ENCODE data around the gene AP2A2. TPM values are rescaled to one million over a fixed set of nuclear protein-coding genes. Genes with fewer than 3 reads are reported as not detected.
A peak's percentile ranks its signal among the peaks of the same experiment; 100 is the strongest.
"Not testable (repeated sequence)": the region's sequence is repeated elsewhere in the genome, so short reads cannot be mapped to it uniquely, and the experiment has no call there.

The AP2A2 gene
- total RNA-seq, 1 donor from 2014 or later, result 100 TPM

DNA sequence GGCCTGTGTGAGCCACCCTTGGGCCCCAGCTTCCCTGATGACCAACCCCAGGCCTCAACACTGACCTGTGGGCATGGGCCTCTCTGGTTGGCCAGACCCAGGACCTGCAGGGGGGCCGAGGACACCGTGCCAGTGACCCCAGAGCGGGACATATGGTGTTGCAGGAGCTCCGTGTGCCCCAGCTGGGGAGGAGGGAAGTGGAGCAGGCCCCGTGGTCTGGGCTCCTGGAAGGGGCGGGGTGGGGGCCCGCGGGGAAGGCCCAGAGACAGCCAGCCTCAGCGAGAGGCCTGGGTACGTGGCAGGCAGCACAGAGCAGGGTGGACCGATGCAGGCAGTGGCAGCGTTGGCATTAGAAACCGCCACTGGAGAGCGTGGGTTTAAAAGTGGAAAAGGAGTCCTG, 88.6 kb downstream of the AP2A2 start:
- no peak for DNase-seq (ENCODE audit: low spot score)

DNA sequence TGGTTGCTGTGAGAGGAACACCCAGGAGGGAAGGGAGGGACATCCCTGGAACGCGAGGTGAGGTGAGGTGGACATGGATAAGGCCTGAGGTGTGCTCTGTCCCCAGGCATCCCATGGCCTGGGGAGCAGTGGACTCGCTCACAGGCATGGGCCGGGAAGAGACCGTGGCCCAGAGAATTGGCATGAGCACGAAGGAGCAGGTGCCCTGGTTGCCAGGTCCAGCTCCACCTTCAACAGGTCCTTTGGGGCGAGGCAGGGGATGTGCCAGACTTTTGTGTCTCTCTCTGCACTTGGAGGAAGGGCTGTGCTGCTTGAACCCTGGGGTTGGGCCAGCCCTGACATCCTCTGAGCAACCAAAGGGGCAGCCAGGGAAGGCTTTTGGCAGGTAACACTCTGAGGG, 89.4 kb downstream of the AP2A2 start:
- DNase-seq (ENCODE audit: low spot score), result no peak

DNA sequence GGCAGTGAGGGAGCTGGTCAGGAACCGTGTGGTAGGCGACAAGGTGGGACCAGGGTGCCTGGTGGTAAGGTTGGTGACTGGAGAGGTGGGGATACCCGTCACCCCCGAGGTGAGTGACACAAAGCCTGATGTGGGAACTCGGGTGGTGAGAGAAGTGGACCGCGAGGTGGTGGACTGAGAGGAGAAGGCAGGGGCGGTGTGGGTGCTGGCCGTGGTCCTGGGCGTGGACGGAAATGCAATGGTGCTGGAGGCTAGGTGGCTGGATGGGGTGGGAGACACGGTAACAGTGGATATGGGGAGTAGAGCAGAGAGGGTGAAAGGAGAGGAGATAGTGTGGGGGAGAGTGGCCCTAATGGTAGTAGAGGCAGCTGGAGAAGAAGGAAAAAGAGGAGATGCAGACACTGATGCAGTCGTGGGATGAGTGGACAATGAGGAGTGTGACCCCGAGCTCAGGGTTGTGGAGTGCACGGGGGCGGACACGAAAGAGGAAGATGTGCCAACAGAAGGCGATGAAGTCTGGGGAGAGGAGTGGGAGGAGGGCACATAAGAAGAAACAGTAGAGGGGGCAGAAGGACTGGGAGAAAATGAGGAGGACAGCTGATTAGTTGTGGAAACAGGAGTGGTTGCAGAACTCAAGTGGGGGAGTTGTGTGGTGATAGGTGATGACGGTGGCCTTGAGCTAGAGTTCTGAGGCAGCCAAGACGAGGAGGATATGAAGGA, 90.3 kb downstream of the AP2A2 start:
- no peak for DNase-seq (ENCODE audit: low spot score)

DNA sequence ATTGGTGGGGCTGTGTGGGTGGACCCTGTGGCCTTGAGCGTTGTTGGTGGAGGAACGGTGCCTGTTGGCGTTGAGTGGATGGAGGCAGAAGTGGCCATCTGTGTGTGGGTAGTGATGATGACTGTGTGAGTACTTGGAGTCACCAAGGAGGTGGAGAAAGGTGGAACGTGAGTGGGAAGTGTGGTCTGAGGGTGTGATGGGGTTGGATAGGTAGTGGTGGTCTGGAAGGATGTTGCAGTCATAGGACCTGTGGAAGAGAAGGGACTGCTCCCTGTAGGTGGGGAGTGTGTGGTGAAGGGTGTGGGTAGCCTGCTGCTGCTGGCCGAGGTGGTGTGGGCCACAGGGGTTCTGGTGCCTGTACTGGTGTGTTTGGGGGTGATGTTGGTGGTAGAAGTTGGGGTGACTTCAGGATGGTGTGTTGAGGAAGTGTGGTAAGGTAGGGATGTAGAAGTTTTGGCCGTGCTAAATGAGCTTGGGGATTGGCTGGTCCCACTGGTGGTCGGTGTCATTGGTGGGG, 91.0 kb downstream of the AP2A2 start:
- not testable (repeated sequence) for DNase-seq (ENCODE audit: low spot score)

DNA sequence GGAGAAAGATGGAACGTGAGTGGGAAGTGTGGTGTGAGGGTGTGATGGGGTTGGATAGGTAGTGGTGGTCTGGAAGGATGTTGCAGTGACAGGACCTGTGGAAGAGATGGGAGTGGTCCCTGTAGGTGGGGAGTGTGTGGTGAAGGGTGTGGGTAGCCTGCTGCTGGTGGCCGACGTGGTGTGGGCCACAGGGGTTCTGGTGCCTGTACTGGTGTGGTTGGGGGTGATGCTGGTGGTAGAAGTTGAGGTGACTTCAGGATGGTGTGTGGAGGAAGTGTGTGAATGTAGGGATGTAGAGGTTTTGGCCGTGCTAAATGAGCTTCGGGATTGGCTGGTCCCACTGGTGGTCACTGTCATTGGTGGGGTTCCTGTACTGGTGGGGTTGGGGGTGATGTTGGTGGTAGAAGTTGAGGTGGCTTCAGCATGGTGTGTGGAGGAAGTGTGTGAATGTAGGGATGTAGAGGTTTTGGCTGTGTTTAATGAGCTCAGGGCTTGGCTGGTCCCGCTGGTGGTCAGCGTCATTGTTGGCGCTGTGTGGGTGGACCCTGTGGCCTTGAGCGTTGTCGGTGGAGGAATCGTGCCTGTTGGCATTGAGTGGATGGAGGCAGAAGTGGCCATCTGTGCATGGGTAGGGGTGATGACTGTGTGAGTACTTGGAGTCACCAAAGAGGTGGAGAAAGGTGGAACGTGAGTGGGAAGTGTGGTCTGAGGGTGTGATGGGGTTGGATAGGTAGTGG, 91.8 kb downstream of the AP2A2 start:
- DNase-seq (ENCODE audit: low spot score), result peak; percentile 56

DNA sequence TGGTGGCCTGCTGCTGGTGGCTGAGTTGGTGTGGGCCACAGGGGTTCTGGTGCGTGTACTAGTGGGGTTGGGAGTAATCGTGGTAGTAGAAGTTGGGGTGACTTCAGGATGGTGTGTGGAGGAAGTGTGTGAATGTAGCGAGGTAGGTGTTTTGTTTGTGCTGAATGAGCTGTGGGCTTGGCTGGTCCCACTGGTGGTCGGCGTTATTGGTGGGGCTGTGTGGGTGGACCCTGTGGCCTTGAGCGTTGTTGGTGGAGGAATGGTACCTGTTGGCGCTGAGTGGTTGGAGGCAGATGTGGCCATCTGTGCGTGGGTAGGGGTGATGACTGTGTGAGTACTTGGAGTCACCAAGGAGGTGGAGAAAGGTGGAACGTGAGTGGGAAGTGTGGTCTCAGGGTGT, 92.4 kb downstream of the AP2A2 start:
- DNase-seq (ENCODE audit: low spot score), result no peak

DNA sequence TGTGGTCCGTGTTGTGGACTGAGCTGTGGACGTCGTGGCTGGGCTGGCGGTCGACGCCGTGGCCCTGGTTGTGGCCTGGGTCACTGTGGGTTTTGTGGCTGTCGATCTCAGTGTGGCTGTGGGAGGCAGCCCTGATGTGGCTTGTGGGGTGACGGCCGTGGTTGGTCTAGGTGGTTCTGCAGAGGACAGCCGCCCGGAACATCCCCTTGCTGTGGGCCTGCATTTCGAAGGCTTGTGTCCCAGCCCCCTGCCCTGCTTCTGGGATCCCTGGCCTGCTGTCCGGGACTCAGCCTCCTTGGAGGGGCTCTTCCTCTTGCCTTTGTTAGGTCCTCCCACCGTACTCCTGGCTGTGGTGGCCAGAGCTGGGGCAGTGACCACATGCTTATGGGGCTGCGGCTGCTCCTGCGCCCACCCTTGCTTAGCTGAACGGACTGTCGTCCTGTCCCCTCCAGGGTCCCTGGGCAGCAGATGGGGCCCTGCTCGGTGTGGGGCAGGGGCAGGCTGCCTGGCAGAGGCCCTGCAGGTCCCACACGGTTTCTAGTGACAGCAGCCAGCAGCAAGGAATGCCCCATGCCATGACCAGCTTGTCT, 93.7 kb downstream of the AP2A2 start:
- no peak for DNase-seq (ENCODE audit: low spot score)

DNA sequence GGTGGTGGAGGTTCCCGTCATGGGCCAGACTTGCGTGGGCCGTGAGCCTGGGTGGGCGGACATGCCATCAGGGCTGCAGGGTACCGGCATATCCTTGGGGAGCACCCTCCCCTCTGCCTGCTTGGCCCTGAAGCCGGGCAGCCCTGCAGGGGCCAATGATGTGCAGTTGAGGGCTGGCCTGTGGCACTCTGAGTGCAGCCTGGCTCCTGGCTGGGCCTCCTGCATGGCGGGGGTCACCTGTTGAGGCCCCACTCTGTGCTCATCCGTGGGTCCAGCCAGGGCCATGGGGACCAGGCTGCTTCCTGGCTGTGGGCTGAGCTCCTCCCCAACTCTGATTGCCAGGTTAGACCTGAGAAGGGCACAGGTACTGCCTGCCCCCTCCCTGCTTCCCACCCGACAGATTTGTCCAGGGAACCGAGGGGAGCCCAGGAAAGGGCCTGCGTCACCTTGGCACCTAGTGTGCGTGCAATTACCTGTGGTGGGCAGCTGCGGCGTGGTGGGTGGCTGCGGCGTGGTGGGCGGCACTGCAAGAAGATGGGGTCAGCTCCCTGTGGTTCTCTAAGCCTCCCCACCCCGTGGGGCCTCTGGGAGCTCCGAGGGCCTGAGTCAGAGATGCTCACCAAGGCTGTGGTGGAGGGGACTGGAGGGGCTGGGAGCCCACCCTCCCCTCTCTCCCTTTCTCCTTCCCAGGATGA, 94.7 kb downstream of the AP2A2 start:
- no peak for DNase-seq (ENCODE audit: low spot score)

DNA sequence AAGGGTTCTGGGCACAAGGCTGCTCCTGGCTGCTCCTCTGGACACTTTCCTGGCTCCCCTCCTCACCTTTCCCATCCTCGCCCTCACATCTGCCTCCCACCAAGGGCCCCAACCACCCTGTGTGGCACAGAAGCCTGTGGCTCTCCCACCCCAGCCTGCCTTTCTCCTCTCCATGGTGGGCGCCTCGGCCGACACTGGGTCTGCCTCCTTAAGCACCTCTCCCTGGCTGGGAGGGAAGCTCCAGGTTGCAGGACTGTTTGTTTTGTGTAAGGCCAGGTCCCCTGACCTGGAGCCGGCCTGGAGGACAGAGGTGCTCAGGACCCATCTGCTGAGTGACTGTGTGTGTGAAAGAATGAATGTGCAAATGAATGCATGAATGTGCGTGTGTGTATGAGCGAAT, 96.7 kb downstream of the AP2A2 start:
- DNase-seq (ENCODE audit: low spot score), result no peak

DNA sequence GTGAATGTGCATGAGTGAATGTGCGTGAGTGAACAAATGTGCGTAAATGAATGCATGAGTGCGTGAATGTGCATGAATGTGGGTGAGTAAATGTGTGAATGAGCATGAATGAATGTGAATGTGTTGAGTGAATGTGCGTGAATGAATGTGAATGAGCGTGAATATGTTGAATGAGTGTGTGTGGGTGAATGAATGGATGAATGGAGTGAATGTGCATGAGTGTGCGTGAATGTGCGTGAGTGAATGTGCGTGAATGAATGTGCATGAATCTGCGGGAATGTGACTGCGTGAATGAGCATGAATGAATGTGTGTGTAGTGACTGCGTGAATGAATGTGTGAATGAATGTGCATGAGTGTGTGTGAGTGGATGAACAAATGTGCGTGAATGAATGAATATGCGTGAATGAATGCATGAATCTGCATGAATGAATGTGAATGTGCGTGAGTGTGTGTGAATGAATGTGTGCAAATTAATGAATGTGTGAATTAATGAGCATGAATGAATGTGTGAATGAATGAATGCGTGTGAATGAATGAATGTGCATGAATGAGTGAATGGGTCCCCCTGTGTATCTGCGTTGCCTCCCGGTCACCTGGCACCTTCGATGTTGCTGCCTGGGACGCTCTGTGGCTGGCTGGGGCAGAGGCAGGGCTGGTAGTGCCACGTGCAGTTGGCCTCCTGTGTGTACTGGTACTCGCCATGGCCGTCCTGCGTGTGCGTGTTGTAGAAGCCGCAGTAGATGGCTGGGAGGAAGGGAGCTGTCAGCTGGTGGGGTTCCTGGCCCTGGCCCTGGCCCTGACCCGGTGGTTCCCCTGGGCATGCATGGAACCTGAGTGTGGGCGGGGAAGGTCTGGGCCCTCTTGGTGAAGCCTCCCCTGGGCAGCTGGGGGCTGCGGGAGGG, 97.5 kb downstream of the AP2A2 start:
- DNase-seq (ENCODE audit: low spot score), result no peak

DNA sequence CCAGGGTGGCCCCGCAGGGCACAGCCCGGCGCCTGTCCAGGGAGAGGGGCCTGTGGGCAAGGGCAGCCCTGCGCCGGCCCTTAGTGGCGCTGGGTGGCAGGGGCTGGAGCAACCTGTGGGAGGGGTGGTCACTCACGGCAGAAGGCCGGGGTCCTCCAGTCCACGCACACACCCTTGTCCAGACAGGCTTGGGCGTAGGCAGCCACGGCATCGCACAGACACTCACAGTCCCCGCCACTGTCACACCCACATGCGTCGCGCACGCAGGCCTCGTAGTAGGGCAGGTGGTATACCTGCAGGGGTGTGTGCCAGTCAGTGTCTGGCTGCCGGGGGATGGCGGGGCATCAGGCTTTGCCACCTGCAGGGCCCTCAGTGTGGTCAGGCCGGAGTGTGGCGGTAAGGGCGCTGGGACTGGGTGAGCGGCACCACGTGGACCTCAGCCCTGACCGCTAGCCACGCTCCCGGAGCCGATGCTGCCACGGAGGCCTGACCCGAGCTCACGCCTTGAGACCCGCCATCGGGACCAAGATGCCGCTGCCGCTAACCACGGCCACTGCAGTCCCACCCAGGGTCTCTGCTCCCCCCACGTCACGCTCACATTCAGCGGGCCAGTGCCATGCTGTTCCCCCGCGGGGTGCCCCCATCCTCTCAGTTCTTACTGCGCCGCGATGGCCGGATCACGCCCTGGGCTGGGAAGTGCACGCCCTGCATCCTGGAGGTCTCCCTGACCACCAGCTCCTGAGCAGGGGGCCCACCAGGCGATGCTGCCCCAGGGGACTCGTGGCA, 98.3 kb downstream of the AP2A2 start:
- no peak for DNase-seq (ENCODE audit: low spot score)

DNA sequence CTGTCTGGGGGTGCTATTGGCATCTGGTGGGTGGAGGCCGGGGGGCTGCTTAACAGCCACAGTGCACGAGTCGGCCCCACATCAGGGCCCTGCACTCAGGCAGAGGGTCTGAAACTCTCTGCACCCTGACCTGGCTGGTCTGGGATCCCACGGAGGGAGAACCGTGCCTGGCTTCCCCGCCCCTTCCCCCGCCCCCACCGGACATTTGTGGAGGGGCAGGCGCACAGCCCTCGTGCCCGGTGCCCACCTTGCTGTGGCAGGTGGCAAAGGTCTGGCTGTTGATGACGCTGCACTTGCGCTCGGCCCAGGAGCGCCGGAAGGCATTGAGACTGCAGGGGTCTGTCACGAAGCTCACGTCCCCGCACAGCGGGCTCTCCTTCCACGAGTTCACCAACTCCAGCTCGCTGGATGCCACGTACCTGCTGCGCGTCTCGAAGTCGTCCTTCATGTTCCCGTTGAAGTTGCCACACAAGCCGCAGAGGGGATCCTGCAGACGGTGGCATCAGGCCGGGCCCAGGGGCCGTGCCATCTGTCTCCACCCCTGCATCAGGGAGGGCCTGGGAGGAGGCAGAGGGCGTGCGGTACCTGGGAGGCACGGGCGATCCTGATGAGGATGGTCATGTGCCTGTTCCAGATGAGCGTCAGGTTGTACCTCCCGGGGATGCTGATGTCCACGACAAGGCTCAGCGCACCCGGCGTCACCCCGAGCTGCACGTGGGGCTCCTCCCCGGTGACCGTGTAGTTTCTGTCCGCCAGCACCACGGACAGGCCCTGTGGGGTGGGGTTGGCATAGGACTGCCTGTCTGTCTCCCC, 99.1 kb downstream of the AP2A2 start:
- DNase-seq (ENCODE audit: low spot score), result no peak

DNA sequence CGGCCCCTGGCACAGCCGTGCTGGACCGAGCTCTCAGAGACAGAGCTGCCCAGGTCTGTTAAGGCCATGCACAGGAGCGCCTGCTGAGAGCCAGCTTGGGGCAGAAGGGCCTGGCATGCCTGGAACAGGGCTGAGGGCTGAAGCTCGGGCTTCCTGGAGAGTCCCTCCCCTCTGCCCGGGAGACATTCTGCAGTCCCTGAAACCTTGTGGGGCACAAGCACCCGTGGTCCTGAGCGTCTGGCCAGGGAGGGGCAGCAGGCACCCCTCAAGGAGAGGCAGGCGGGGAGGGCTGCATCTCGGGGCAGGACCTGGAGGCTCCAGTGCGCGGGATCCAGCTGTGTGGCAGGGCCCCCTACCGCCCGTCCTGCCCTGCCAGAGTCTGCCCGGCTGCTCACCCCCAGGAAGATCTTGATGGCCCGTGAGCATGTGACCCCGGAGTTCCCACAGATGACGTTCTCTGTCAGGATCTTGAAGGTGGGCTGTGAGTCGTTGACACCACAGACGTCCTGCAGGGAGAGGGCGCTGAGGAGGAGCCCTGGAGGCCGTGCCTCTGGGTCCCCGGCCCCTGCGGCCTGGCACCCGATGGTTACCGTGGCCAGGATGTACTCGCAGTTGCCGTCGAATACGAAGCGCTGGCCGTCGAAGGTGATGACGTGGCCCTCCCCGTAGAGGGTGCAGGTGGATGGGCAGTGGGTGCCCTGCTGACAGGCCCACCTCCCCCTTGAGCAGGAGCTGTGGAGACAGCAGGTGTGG, 99.9 kb downstream of the AP2A2 start:
- DNase-seq (ENCODE audit: low spot score), result no peak

DNA sequence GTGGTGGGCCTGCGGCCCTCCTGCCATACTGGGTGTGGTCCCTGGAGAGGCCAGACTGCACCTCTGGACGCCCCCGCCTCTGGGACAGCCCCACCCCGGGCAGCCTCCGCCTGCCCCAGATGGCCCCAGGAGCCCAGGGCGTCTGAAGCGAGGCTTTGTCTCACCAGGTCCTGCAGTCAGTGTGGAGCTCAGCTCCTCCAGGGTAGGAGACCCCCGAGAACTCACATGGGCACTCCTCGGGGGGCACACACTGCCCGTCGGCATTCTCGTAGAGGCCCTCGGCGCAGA, 100.4 kb downstream of the AP2A2 start:
- no peak for DNase-seq (ENCODE audit: low spot score)

DNA sequence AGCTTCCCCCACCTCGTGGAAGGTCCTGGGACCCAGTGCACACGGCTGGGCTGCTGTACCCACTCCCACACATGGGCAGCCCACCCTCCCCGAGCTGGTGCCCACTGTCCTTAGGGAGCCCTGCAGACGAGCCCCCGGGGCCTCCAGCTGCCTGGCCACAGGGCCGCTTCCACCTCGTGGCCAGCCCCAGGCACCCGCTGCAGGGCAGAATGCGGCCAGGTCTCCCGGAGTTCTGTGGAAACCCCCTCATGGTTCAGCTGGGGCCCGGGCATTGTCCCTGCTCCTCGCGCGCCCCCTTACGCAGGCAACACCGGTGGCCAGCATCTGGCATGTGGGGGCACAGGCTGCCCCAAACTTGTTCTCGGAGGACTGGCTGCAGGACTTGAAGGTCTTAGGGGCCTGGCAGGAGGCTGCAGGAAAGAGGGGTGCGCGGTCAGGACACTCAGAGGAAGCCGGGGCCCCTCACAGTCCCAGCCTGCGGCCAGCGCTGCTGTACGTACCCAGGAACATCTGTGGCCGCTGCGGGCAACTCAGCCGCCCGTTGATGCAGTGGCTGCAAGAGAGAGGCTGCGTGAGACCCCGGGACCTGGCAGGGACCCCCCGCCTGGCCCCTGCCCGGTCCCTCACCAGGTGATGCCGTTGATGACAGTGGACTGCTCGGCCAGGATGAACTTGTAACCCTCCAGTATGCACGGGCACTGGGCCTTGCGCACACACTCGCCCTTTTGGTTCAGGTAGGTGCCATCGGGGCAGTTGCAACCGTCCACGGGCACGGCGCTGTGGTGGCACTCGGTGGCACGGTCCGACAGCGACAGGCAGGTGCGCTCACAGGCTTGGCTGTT, 101.2 kb downstream of the AP2A2 start:
- no peak for DNase-seq (ENCODE audit: low spot score)

DNA sequence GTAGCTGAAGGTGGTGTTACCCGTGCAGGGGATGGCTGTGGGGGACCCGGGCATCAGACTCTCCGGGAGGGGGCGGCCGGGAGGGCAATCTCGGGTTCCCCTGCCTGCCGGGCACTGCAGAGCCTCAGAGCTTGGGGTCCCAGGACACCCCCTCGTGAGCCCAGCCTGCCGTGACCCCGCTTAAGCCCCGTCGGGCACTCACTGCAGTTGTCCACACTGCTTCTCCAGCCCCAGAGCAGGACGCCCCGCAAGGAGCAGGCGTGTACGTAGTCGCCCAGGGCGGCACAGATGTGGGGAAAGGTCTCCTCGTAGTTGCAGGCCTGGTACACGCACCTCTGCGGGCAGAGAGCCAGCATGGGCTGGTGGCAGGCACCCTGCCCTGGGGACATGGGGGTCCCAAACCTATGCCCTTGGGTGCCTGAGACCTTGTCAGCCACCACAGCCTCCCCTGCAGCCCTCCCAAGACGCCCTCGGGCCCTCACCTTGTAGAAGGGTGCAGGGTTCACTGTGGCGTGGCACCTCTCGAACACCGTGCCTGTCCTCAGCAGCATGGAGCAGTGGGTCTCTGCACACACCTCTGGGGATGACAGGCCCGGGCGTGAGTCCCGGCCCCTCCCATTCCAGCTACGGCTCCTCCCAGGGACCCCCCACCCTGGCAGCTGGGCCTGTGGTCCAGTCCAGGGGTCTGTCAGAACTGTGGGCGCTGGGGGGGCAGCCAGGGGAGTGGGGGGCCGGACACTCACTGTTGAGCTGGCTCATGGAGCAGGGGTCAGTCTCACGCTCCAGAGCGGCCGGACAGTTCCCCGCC, 102.0 kb downstream of the AP2A2 start:
- DNase-seq (ENCODE audit: low spot score), result no peak

DNA sequence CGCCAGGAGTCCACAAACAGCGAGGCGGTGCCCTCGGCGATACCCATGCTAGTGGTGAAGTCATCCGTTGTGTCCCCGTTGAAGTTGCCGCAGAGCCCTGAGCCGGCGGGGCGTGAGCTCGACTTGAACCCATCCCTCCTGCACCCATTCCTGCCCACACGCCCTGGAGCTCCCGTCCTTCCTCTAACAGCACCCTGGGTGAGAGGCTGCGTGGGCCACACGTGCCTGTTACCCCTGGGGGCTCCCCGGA, 102.5 kb downstream of the AP2A2 start:
- DNase-seq (ENCODE audit: low spot score), result no peak

DNA sequence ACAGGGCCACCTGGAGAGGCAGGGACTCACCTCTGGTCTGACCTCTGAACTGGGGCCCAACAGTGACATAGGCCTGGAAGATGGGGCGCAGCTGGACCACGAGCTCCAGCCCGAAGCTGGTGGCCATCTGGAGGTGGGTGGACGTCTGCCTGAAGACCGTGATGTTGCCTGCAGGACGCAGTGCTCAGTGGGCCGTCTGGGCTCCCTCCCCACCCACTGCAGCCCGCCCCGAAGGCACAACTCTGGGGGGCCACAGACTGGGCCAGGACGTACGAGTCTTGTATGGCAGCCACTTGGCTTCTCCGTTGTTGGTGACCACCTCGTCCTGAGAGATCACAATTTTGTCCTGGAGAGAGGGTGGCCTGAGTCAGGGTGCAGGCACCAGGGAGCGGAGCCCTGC, 102.9 kb downstream of the AP2A2 start:
- DNase-seq (ENCODE audit: low spot score), result no peak
